COLO829 (cell line): ENCODE measurements around the gene CBLIF.
"Not testable (repeated sequence)": the region's sequence is repeated elsewhere in the genome, so short reads cannot be mapped to it uniquely, and the experiment has no call there.

Experiments
- DNase-seq: peaks from one replicate; pipeline ENCODE4 v3.0.0; 2012; ENCODE audit warnings: low spot score

Gene CBLIF

GRCh38 chr11:59847626-59848025, 2.3 kb upstream of the CBLIF start:
- no peak for DNase-seq

GRCh38 chr11:59846556-59846955, 1.3 kb upstream of the CBLIF start:
- no peak for DNase-seq

GRCh38 chr11:59842316-59842715, 3.0 kb downstream of the CBLIF start:
- DNase-seq: no peak

GRCh38 chr11:59841514-59841913, 3.8 kb downstream of the CBLIF start:
- DNase-seq: no peak

- DNase-seq: peak; percentile 3
These were observed 5.7 kb downstream of the CBLIF start for GRCh38 chr11:59839615-59840014.

GRCh38 chr11:59833602-59834001, 11.7 kb downstream of the CBLIF start:
- no peak for DNase-seq

GRCh38 chr11:59829358-59829757, 15.9 kb downstream of the CBLIF start:
- DNase-seq: no peak

GRCh38 chr11:59822989-59823566, 22.2 kb downstream of the CBLIF start:
- DNase-seq: peak; percentile 45

- DNase-seq: no peak
These were observed 26.7 kb downstream of the CBLIF start for GRCh38 chr11:59818572-59818971.

DNA sequence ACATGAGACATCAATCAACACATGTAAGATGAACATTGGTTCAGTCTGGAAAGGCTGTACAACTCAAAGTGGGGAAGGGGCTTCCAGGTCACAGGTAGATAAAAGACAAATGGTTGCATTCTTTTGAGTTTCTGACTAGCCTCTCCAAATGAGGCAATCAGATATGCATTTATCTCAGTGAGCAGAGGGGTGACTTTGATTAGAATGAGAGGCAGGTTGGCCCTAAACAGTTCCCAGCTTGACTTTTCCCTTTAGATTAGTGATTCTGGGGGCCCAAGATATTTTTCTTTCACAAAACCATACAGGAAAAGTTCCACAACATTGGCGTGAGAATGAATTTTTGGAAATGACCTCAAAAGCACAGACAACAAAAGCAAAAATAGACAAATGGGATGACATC, 28.9 kb downstream of the CBLIF start:
- DNase-seq: not testable (repeated sequence)

DNA sequence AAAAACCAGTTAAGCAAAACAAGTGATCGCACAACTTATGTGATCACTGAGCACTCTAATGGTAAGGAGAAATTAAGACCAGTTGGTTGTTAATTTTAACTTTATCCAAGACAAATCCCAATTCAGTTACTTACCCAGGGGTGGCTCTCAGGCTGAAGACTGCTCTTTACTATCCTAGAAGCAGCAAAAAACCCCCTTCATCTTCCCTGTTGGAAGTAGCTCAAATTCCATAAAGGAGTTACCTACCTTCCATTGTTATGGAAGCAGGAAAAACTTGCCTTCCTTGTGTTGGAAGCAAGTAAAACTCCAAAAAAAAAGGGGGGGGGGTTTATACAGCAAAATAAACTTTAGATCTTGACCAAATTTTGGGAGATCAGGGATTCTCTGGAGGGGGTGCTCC, 29.5 kb downstream of the CBLIF start:
- DNase-seq: no peak

DNA sequence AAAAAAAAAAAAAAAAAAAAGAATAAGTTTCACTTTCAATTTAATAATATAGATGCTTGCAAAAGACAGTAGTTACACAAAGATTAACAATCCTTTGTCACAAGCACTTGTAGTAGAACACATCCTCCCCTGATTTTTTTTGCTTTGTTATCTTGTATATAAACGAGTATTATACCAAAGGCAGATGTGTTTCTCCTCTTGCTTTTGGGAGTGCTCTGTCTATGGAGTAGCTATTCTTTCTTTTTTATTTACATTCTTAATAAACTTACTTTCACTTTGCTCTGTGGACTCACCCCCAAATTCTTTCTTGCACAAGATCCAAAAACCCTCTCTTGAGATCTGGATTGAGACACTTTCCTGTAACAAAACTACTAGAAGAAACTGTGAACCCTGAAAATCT, 31.3 kb downstream of the CBLIF start:
- DNase-seq: no peak

DNA sequence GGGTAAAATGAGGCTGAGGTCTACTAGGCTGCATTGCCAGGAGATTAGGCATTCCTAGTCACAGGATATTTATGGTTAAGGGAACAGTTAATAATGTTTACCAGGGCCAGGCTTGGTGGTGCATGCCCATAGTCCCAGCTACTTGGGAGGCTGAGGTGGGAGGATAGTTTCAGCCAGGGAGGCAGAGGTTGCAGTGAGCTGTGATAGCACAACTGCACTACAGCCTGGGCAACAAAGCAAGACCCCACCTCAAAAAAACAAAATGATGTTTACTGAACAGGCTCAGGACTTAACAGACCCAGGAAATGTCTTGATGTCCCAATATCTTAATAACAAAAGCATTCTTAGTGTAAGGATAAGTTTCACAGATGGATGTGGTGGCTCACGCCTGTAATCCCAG, 31.9 kb downstream of the CBLIF start:
- DNase-seq: no peak

DNA sequence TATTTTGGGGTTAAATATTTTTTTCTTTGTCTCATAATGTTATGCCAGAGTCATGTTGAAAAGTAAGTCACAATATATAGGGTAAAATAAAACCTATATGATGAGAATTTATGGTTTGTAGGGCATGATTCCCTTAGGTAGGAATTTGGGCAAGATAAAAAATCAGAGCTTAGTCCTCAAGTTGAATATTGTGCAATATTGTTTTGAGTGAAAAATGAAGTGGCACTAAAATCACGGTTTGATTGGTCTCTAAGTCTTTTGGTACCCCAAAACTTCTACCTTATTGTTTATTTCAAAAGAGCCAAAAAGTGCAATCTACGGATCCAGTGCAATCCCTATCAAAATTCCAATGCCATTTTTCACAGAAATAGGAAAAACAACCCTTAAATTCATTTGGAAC, 33.1 kb downstream of the CBLIF start:
- no peak for DNase-seq

DNA sequence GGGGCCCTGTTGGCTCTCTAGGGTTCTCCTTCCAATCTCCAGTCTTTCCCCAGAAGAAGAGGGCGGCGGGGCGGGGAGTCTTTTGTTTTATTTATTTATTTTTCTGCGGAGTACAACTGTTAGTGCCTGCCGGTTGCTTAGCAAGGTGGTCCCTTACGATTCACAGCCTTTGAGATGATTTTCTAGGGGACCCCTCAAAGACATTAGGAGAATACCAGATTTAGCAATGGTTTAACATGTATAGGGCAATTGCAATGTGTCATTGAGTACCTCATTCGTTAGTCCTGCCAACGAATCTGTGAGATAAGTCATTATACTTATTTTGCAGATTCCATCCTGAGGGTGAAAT, 34.4 kb downstream of the CBLIF start:
- no peak for DNase-seq

GRCh38 chr11:59810189-59810910, 34.9 kb downstream of the CBLIF start, which contains the start of gene MRPL16:
Gene MRPL16 (minus strand): TSS chr11:59810778. CDS start chr11:59810658, 120 bp downstream.
- peak; percentile 84 for DNase-seq

- no peak for DNase-seq
These were observed 38.2 kb downstream of the CBLIF start for GRCh38 chr11:59807047-59807610.

DNA sequence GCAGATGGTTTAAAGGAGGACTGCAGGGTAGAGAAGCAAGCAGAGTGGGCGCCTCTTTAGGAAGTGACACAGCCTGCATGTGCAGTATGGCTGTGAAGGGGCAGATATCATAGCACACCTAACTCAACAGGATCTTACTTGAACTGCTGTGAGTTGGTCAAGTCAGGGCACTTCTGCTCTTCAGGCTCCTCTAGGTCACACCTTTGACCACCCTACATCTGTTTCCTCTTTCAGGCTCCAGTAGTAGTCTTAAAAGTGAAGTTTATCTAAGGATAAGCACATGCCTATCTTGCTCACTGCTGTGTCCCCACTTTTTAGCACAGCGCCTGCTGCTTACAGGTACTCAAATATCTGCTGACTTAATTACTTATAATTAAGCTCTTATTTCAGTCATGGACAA, 41.2 kb downstream of the CBLIF start:
- no peak for DNase-seq

DNA sequence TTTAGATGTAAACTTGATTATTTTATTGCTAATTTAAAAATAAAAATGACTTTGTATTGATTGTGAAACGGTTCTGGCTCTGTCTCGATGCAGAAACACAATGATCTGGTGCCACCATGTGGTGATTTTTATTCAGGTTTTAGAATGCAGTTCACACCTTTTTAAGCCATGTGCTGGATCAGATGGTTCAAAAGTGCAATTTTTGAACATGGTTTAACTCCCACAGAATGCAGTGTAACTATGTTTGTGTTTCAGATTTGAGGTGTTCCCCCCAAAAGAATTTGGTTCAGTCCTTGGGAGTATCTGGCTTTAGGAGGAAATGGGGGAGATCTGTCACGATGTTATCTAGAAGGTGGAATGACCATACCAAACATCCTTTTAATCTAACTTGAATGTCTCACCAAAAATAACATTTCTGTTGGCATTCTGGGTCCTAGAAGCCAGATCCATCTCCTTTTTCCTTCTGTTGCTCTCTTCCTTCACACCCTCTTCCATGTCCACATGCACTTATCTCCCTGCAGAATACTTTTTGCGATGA, 42.6 kb downstream of the CBLIF start:
- no peak for DNase-seq

DNA sequence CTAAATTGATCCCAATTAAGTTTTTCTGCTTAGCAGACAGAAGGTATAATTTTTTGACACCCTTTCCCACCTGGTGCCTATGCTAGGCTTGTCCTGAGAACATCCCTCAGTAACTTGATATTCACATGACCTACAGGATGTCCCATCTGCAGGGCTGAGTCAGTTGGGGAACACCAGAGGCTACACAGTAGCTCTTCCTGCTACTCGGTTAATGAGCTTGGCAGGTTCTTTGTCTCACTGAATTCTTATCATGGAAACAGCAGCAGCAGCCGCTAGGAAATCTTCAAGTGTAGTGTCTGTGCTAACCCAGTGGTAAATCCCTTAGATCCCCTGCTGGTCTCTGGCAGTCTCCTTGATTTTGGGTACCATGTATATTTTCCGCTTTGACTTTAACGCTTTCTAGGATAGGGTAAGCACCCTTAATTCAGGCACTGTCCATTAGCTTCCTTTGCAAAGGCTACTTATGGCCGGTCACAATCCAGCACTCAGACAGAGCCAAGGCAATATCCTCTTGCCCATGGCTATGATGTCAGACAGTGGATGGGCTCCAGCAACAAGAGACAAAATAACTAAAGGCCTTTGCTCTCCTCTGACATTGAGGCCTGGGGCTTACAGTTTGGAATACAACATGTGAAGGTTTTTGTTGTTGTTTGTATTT, 43.2 kb downstream of the CBLIF start:
- no peak for DNase-seq

DNA sequence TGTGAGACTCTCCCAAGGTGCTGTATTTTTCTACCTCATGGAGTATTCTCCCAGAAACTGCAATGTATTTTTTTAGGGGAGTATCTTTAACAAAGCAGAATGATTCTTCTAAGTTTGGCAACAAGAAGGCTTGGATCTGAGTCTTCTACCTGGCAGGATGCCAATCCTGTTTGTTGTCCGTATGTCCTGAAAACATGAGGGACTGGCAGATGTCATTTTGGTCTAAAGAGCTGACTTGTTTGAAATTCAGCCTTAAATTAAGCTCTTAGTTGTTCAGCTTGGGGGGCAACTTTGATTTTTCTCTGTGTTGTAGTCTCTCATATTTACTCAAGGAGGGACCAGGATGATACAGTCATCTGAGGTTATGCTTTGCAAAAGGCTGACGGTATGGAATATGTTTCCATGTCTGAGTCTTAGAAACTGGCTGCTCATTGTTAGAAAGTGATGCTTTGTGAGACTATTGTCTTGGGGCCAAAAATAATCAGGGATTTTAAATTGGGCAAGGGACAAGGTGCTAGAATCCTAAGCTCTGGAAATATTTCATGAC, 44.1 kb downstream of the CBLIF start:
- no peak for DNase-seq

DNA sequence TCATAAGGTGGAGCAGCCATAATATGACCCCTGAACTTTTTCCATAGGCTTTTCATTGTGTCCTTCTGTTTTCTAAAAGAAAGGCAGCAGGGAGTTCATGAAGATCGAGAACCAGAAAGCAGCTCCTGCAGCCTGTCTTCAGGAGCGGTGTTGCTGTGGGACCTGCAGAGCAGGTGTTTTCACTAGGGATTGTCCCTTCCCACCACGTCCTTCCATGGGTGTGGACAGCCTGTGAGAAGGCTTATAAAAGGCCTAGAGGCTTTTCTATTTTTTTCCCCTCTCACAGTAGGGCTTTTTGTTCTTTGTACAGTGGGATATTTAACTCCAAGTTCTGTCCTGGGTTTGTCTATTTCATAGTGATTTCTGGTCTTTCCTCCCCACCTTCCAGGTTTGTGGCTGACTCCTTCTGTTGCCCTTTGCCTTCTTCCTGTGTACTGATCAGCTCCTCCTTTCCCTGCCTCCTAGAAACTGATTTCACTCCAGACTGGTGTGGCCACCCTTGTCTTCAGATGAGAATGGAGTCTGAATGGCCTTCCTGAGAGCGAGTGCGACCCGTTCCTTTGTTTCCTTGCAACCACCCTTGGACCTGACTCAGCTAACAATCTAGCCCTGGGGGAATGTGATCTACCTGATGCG, 44.8 kb downstream of the CBLIF start:
- DNase-seq: no peak
